DOHH2 (cell line): Measurements from ENCODE around the gene TIAL1.

ENCODE experiments used
- CTCF ChIP-seq: fragments of 200-600 bp; sonication (generic); IDR thresholded peaks from one replicate; pipeline ENCODE4 v1.5.1; 2014; ENCODE audit warnings: antibody characterized with exemption, mild to moderate bottlenecking, low read depth, low read length; ENCODE audit not compliant: poor library complexity, severe bottlenecking
- EZH2phosphoT487 ChIP-seq: fragments of 200-600 bp; sonication (generic); IDR thresholded peaks from 2 replicates; pipeline ENCODE4 v1.6.1; 2017; ENCODE audit warnings: borderline replicate concordance, mild to moderate bottlenecking, antibody characterized with exemption, low read length, moderate library complexity, mixed read lengths

- TF ChIP-seq CTCF (peak; percentile 32), EZH2phosphoT487 (no peak)
Measured at GRCh38 chr10:119644205-119644814, 47.5 kb upstream of the TIAL1 start.
